ENCODE measurements around the gene MRGPRX3. TPM values are rescaled to one million over a fixed set of nuclear protein-coding genes. Genes with fewer than 3 reads are reported as not detected.
A peak's percentile ranks its signal among the peaks of the same experiment; 100 is the strongest.

The MRGPRX3 gene
- total and polyA plus RNA-seq, 2 donors (not counting 1 experiment from before 2014, with no cell fraction given), result not detected

DNA sequence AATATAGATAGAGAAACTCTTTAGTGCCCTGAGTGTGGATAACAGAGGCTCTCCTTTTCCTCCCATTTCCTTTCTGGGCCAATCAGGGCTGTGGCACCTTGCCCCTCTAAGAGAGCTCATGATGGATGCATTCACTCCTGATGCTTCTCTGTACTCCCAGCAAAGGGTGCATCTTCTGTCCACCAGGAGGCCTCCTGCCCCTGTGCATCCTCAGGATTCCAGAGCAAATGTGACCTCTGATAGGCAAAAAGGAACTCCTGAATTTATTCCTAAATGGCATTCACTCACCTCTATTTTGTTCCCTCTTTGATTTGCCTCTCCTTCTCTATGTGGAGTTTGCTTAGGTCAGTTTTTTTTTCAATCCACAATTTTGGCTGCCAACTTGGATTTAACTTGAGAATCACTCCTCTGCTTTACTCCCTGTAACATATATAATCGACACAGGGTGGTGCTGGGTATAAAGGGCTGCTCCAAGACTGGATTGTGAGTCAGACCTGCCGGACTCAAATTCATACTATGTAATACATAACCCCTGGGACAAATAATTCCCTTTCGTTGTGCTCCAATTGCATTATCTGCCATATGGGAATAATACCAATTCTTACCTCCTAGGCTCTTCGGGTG is 39.1 kb downstream of the MRGPRX3 start:
- H3K36me3 ChIP-seq (ENCODE audit: control insufficient read depth, insufficient read depth, low read length), result no peaks in the 10 kb centered on the region

DNA sequence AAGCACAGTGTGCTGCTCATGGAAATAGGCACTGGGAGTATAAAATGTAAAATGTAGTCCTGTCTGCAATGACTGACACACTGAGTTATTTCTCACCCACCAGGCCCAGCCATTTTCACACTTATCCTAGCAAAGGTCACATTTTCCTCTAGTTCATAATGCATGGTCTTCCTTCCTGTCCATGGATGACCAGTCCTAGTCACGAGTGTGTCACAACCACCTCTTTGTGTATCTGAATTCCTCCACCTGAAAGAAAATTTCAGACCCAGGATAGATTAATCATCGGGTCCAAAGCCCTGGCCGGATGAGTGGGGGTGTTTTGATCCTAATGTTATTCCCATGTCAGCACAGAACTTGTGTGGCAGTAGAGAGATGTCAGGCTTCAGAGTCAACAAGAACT is 40.3 kb downstream of the MRGPRX3 start, which contains the start of gene MRGPRX4:
MRGPRX4 (plus strand) TSS at position 172 of the 400 bp plus-strand sequence. CDS start 420 bp downstream, outside the sequence.
- Histone ChIP-seq H4K20me1 (ENCODE audit: control insufficient read depth, extremely low read depth, insufficient read depth, low read length) (no peaks in the 10 kb centered on the region), H3K9me3 (ENCODE audit: control insufficient read depth, insufficient read depth, low read depth, low read length) (no peaks in the 10 kb centered on the region), H3K27ac (ENCODE audit: insufficient read depth, low read length) (no peak within 1 kb of the TSS), H3K9ac (ENCODE audit: insufficient read depth, low read length) (no peak within 1 kb of the TSS), H3K4me1 (ENCODE audit: control insufficient read depth, extremely low read depth, insufficient read depth, low read length) (no peaks in the 10 kb centered on the region), H2AFZ (ENCODE audit: low read length) (no peak within 1 kb of the TSS), H3K4me2 (ENCODE audit: extremely low read depth, insufficient read depth, low read length) (no peak within 1 kb of the TSS), H3K79me2 (ENCODE audit: control insufficient read depth, insufficient read depth, low read length) (no peaks in the 10 kb centered on the region), H3K4me3 (replicated peaks in 1 of 4; ENCODE audit: control extremely low read depth in 1 of 4, insufficient read depth in 1 of 4, low read depth in 3 of 4, low read length in 4 of 4) (no peak within 1 kb of the TSS), H3K36me3 (ENCODE audit: control insufficient read depth, insufficient read depth, low read length) (no peaks in the 10 kb centered on the region), H3K27me3 (ENCODE audit: control insufficient read depth, insufficient read depth, low read length) (peaks cover 3% of the 10 kb centered on the region)
- TF ChIP-seq, protein P1, sequence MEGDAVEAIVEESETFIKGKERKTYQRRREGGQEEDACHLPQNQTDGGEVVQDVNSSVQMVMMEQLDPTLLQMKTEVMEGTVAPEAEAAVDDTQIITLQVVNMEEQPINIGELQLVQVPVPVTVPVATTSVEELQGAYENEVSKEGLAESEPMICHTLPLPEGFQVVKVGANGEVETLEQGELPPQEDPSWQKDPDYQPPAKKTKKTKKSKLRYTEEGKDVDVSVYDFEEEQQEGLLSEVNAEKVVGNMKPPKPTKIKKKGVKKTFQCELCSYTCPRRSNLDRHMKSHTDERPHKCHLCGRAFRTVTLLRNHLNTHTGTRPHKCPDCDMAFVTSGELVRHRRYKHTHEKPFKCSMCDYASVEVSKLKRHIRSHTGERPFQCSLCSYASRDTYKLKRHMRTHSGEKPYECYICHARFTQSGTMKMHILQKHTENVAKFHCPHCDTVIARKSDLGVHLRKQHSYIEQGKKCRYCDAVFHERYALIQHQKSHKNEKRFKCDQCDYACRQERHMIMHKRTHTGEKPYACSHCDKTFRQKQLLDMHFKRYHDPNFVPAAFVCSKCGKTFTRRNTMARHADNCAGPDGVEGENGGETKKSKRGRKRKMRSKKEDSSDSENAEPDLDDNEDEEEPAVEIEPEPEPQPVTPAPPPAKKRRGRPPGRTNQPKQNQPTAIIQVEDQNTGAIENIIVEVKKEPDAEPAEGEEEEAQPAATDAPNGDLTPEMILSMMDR (conservative IDR thresholded peaks at IDR 0.05 in 1 of 2, IDR thresholded peaks at IDR 0.05 in 1 of 2; ENCODE audit: low read depth in 1 of 2, low read length in 2 of 2), result no peak
- TF ChIP-seq EZH2 (IDR thresholded peaks at IDR 0.05; ENCODE audit: low read length, missing control alignments), result no peak
- no peak for DNase-seq (ENCODE audit: low read depth in 2 of 2)

More for the DNA sequence above, 39.1 kb downstream of the MRGPRX3 start:
- Histone ChIP-seq H3K27me3 (ENCODE audit: control insufficient read depth, insufficient read depth, low read length) (peaks cover 3% of the 10 kb centered on the region), H3K4me2 (ENCODE audit: extremely low read depth, insufficient read depth, low read length) (no peak overlapping the region), H3K79me2 (ENCODE audit: control insufficient read depth, insufficient read depth, low read length) (no peaks in the 10 kb centered on the region), H3K4me1 (ENCODE audit: control insufficient read depth, extremely low read depth, insufficient read depth, low read length) (no peaks in the 10 kb centered on the region), H3K9ac (ENCODE audit: insufficient read depth, low read length) (no peak overlapping the region), H3K4me3 (replicated peaks in 1 of 4; ENCODE audit: control extremely low read depth in 1 of 4, insufficient read depth in 1 of 4, low read depth in 3 of 4, low read length in 4 of 4) (no peak overlapping the region), H2AFZ (ENCODE audit: low read length) (no peak overlapping the region), H4K20me1 (ENCODE audit: control insufficient read depth, extremely low read depth, insufficient read depth, low read length) (no peaks in the 10 kb centered on the region), H3K9me3 (ENCODE audit: control insufficient read depth, insufficient read depth, low read depth, low read length) (no peaks in the 10 kb centered on the region), H3K27ac (ENCODE audit: insufficient read depth, low read length) (no peak overlapping the region)
- TF ChIP-seq EZH2 (IDR thresholded peaks at IDR 0.05; ENCODE audit: low read length, missing control alignments), result no peak
- TF ChIP-seq, protein P1 (conservative IDR thresholded peaks at IDR 0.05 in 1 of 2, IDR thresholded peaks at IDR 0.05 in 1 of 2; ENCODE audit: low read depth in 1 of 2, low read length in 2 of 2), result peak; percentile 30 to 44
- peak in 1 of 2 donors; percentile 6 for DNase-seq (ENCODE audit: low read depth in 2 of 2)

DNA sequence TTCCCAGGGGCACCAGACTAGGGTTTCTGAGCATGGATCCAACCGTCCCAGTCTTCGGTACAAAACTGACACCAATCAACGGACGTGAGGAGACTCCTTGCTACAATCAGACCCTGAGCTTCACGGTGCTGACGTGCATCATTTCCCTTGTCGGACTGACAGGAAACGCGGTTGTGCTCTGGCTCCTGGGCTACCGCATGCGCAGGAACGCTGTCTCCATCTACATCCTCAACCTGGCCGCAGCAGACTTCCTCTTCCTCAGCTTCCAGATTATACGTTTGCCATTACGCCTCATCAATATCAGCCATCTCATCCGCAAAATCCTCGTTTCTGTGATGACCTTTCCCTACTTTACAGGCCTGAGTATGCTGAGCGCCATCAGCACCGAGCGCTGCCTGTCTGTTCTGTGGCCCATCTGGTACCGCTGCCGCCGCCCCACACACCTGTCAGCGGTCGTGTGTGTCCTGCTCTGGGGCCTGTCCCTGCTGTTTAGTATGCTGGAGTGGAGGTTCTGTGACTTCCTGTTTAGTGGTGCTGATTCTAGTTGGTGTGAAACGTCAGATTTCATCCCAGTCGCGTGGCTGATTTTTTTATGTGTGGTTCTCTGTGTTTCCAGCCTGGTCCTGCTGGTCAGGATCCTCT is 41.0 kb downstream of the MRGPRX3 start:
- Histone ChIP-seq H3K4me2 (ENCODE audit: extremely low read depth, insufficient read depth, low read length) (no peak overlapping the region), H3K27me3 (ENCODE audit: control insufficient read depth, insufficient read depth, low read length) (peaks cover 3% of the 10 kb centered on the region), H3K9me3 (ENCODE audit: control insufficient read depth, insufficient read depth, low read depth, low read length) (no peaks in the 10 kb centered on the region), H3K9ac (ENCODE audit: insufficient read depth, low read length) (no peak overlapping the region), H3K4me3 (replicated peaks in 1 of 4; ENCODE audit: control extremely low read depth in 1 of 4, insufficient read depth in 1 of 4, low read depth in 3 of 4, low read length in 4 of 4) (no peak overlapping the region), H3K79me2 (ENCODE audit: control insufficient read depth, insufficient read depth, low read length) (no peaks in the 10 kb centered on the region), H3K4me1 (ENCODE audit: control insufficient read depth, extremely low read depth, insufficient read depth, low read length) (no peaks in the 10 kb centered on the region), H3K36me3 (ENCODE audit: control insufficient read depth, insufficient read depth, low read length) (no peaks in the 10 kb centered on the region), H2AFZ (ENCODE audit: low read length) (no peak overlapping the region), H4K20me1 (ENCODE audit: control insufficient read depth, extremely low read depth, insufficient read depth, low read length) (no peaks in the 10 kb centered on the region), H3K27ac (ENCODE audit: insufficient read depth, low read length) (no peak overlapping the region)
- DNase-seq (ENCODE audit: low read depth in 2 of 2), result no peak
- TF ChIP-seq, protein P1 (conservative IDR thresholded peaks at IDR 0.05 in 1 of 2, IDR thresholded peaks at IDR 0.05 in 1 of 2; ENCODE audit: low read depth in 1 of 2, low read length in 2 of 2), result no peak
- TF ChIP-seq EZH2 (IDR thresholded peaks at IDR 0.05; ENCODE audit: low read length, missing control alignments), result no peak

All from fibroblast of lung (primary cell).